Measurements from ENCODE around the gene C10orf90. TPM values are rescaled to one million over a fixed set of nuclear protein-coding genes. Genes with fewer than 3 reads are reported as not detected.

C10orf90 gene
- total RNA-seq, 2 experiments from 2014 or later: not detected

DNA sequence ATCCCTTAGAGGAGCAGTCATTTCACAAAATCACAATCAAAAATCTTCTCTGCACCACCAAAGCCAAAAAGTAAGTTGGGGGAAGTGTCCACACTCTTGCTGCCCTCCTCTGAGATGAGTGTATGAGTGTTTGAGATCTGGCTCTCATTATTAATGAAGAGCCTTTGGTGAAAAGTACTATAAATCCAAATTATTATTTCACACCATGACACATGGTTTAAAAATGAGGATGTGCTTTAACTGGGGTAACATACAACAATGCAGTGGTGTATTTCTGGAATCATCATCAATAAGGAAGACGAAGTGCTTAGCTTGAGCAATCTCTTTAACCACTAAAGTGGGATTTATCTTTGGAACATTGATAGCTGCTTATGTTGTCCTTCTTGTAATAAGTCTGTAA lies 168.1 kb downstream of the C10orf90 start:
- no peaks in the 10 kb centered on the region for H3K27me3 Mint-ChIP-seq
- no peaks in the 10 kb centered on the region for H3K4me1 Mint-ChIP-seq
- no peak overlapping the region for H3K4me3 Mint-ChIP-seq
- H3K9me3 Mint-ChIP-seq: no peaks in the 10 kb centered on the region
- H3K27ac Mint-ChIP-seq: no peak overlapping the region
- H3K36me3 Mint-ChIP-seq: no peaks in the 10 kb centered on the region
- POLR2A ChIA-PET: no interaction called here
- no peak for ATAC-seq (ENCODE audit: low read depth)
- no peak for DNase-seq

DNA sequence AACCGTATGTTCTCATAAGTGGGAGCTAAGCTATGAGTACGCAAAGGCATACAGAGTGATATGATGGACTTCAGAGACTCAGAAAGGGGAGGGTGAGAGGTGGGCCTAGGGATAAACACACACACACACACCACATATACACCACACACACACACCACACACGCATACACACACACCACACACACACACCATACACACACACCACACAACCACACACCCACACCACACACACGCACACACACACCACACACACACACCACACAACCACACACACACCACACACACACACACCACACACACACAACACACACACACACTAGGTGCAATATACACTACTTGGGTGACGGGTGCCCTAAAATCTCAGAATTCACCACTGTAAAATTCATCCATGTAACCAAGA lies 168.7 kb downstream of the C10orf90 start:
- no peak for DNase-seq

DNA sequence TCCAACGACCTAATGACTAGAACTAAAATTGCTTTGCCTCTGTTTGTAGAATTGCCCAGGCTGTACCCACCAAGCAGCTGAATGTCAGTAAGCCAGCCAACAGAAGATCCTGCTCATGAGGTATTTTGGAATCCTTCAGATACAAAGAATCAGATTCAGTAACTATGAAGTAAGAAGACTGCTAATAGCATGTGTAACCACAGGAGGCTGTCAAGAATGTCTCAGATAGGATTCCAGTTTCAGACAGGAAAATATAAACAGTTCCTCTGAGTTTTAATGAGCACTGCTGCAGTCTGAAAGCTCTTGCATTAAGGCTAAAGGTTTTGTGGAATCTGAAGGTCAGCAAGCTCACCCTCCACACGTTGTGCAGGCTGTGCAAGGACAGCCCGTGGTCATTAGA lies 169.6 kb downstream of the C10orf90 start:
- no peaks in the 10 kb centered on the region for H3K27me3 Mint-ChIP-seq
- no peaks in the 10 kb centered on the region for H3K36me3 Mint-ChIP-seq
- no peak for DNase-seq
- no peak overlapping the region for H3K4me3 Mint-ChIP-seq
- no peaks in the 10 kb centered on the region for H3K9me3 Mint-ChIP-seq
- H3K27ac Mint-ChIP-seq: no peak overlapping the region
- no peaks in the 10 kb centered on the region for H3K4me1 Mint-ChIP-seq
- ATAC-seq (ENCODE audit: low read depth): no peak
- POLR2A ChIA-PET: no interaction called here

More for the DNA sequence above, 168.7 kb downstream of the C10orf90 start:
- H3K4me3 Mint-ChIP-seq: no peak overlapping the region
- no peaks in the 10 kb centered on the region for H3K4me1 Mint-ChIP-seq
- H3K27ac Mint-ChIP-seq: no peak overlapping the region
- no peaks in the 10 kb centered on the region for H3K27me3 Mint-ChIP-seq
- H3K36me3 Mint-ChIP-seq: no peaks in the 10 kb centered on the region
- H3K9me3 Mint-ChIP-seq: no peaks in the 10 kb centered on the region
- POLR2A ChIA-PET: no interaction called here
- ATAC-seq (ENCODE audit: low read depth): no peak

DNA sequence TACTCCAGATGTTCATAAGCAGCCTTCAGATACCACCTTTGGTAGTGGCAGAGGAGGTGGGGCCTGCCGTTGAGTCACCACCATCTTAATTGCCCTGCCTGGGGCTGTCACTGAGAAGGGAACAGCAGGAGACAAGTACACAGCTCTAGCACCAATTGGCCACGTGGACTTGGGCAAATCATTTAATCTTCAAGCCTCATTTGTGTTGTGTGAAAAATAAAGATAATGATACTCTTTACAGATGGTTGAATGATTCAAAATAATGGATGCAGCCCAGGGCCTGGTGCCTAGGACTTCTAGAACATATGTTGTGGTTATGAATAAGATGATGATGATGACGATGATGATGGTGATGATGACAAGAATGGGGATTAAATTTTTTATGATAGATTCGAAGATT lies 170.3 kb downstream of the C10orf90 start:
- no peaks in the 10 kb centered on the region for H3K36me3 Mint-ChIP-seq
- H3K4me3 Mint-ChIP-seq: no peak overlapping the region

DNA sequence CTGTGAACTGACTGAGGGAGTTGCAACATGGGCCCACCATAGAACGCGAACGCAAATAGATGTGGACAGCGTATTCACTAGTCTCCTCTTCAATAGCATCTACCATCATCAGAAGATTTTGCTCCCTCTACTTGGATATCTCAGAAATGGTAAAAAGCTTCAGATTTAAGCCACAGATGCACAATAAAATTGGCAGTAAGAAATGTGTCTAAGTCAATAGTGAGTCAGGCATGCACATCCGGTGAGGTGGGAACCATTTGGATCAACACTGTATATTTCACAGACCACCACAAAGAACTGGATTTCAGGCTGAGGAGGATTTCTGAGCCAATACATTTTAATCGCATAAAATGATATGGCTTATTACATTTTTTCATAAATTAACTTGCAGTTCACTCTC lies 170.7 kb downstream of the C10orf90 start:
- DNase-seq (no peak), ATAC-seq (ENCODE audit: low read depth) (no peak)
- H3K27ac Mint-ChIP-seq: no peak overlapping the region
- no peaks in the 10 kb centered on the region for H3K9me3 Mint-ChIP-seq
- POLR2A ChIA-PET: no interaction called here
- H3K27me3 Mint-ChIP-seq: no peaks in the 10 kb centered on the region
- no peaks in the 10 kb centered on the region for H3K4me1 Mint-ChIP-seq
- no peaks in the 10 kb centered on the region for H3K36me3 Mint-ChIP-seq
- H3K4me3 Mint-ChIP-seq: no peak overlapping the region

More for the DNA sequence above, 170.3 kb downstream of the C10orf90 start:
- POLR2A ChIA-PET: no interaction called here
- H3K4me1 Mint-ChIP-seq: no peaks in the 10 kb centered on the region
- no peak overlapping the region for H3K27ac Mint-ChIP-seq
- H3K9me3 Mint-ChIP-seq: no peaks in the 10 kb centered on the region
- no peak for ATAC-seq (ENCODE audit: low read depth)
- H3K27me3 Mint-ChIP-seq: no peaks in the 10 kb centered on the region
- no peak for DNase-seq

DNA sequence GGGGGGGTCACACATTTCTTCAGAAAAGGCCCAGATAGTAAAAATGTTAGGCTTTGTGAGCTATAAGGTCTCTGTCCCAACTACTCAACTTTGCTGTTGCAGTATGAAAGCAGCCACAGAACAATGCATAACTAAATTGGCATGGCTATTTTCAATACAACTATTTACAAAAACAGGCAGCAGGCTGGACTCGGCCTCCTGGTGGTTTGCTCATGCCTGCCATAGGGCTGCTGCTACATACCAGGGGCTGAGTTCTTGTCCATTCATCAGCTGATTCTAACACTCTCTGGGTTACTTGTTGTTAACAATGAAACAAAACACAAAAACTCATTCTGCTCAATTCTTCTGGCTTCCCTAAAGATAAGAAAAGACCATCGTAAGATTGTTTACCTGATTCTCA lies 172.8 kb downstream of the C10orf90 start:
- no peaks in the 10 kb centered on the region for H3K27me3 Mint-ChIP-seq
- H3K9me3 Mint-ChIP-seq: no peaks in the 10 kb centered on the region
- no peaks in the 10 kb centered on the region for H3K4me1 Mint-ChIP-seq
- no peak overlapping the region for H3K4me3 Mint-ChIP-seq
- ATAC-seq (ENCODE audit: low read depth): no peak
- POLR2A ChIA-PET: no interaction called here
- H3K36me3 Mint-ChIP-seq: no peaks in the 10 kb centered on the region
- no peak for DNase-seq
- H3K27ac Mint-ChIP-seq: no peak overlapping the region

DNA sequence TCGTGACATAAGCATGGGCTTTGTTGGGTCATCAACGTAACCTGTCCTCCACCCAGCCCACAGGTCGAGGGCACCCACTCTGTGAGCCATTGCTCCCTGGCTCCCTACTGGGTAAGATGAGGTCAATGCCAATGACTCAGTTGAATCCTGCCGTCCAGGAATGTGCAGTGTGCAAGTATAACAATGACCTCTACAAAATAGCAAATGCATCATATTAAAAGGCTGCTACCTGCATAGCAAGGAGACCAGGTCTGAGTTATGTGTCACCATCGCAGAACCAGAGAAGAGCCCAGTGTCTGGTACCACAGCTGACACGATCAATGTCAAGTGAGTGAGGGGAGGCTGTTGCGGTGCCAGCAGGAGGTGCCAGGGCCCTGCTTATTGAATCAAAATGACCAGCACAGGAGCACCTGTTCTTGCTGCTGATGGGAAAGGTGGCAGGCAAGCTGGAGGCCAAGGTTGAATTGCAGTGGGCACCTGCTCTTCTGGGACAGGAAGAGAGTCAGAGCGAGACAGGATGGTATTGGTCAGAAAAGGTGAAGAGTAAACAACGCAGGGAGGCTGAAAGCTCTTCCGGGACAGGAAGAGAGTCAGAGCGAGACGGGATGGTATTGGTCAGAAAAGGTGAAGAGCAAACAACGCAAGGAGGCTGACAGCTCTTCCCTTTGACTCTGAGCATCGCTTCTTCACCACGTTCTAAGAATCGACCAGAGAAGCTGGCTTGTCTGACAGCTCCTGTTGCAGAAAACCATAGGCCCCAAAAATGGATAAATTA lies 173.5 kb downstream of the C10orf90 start:
- no peak for DNase-seq
- Mint-ChIP-seq H3K36me3 (no peaks in the 10 kb centered on the region), H3K4me1 (no peaks in the 10 kb centered on the region), H3K27me3 (no peaks in the 10 kb centered on the region), H3K4me3 (no peak overlapping the region), H3K27ac (no peak overlapping the region), H3K9me3 (no peaks in the 10 kb centered on the region)
- ATAC-seq (ENCODE audit: low read depth): no peak
- POLR2A ChIA-PET: no interaction called here

DNA sequence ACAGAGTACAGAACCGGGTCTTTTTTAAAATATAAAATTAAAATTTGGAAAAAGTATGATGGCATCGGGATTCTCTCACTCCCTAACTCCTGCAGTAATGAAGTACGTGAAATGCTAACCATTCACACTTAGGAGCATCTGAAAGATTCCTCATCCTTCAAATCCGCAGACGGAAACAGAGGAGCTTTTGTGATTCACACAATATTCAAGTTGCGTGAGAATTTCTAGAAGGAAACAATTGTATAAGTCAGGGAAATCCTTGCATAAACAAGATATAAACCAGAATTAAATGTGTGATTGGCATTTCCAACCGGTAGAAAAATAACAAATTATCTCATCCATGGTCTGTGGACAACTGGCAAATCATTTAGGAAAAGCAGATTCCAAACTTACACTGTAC lies 179.0 kb downstream of the C10orf90 start:
- no peaks in the 10 kb centered on the region for H3K36me3 Mint-ChIP-seq
- POLR2A ChIA-PET: no interaction called here
- no peaks in the 10 kb centered on the region for H3K4me1 Mint-ChIP-seq
- H3K9me3 Mint-ChIP-seq: no peaks in the 10 kb centered on the region
- no peak for ATAC-seq (ENCODE audit: low read depth)
- no peak for DNase-seq
- no peak overlapping the region for H3K4me3 Mint-ChIP-seq
- H3K27me3 Mint-ChIP-seq: no peaks in the 10 kb centered on the region
- H3K27ac Mint-ChIP-seq: no peak overlapping the region

DNA sequence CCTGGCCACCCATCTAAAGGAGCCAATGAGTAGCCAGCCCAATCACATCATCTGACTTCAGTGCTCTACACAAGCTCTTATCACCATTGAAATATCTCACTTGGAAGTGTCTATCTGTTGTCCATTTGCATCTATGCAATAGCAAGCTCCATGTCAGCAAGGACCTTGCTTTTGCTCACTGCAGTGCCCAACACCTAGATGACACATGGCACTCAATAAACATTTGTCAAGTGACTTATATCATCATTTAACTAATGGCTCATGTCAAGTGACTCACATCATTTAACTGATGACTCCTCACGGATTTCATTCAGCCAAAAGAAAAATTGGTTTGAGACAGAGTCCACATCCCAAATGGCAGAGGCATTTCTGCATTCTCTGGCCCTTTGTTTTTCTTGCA lies 189.3 kb downstream of the C10orf90 start:
- Mint-ChIP-seq H3K27me3 (no peaks in the 10 kb centered on the region), H3K4me3 (no peak overlapping the region)
- POLR2A ChIA-PET: no interaction called here

DNA sequence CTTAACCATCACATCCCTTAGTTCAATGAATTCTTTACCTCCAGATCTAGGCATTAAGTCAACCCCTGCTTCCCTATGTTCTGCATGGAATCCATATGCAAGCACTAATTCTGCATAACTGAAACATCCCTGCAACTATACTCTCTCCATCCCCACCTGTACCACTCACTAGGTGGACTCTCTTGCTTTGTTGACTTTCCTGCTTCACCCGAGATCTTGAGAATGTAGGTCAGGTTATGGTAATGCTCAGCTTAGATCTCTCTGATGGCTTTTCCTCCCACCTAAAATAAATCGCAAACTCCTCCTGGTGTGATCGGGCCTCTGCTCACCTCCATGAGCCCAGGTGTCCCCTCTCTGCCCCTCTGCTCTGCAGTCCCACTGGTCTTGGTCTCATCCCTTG lies 189.8 kb downstream of the C10orf90 start:
- Mint-ChIP-seq H3K36me3 (no peaks in the 10 kb centered on the region), H3K4me1 (no peaks in the 10 kb centered on the region), H3K4me3 (no peak overlapping the region), H3K9me3 (no peaks in the 10 kb centered on the region), H3K27me3 (no peaks in the 10 kb centered on the region), H3K27ac (no peak overlapping the region)
- no peak for DNase-seq
- ATAC-seq (ENCODE audit: low read depth): no peak
- POLR2A ChIA-PET: no interaction called here

More for the DNA sequence above, 189.3 kb downstream of the C10orf90 start:
- DNase-seq: no peak
- Mint-ChIP-seq H3K27ac (no peak overlapping the region), H3K9me3 (no peaks in the 10 kb centered on the region), H3K4me1 (no peaks in the 10 kb centered on the region), H3K36me3 (no peaks in the 10 kb centered on the region)
- ATAC-seq (ENCODE audit: low read depth): no peak

DNA sequence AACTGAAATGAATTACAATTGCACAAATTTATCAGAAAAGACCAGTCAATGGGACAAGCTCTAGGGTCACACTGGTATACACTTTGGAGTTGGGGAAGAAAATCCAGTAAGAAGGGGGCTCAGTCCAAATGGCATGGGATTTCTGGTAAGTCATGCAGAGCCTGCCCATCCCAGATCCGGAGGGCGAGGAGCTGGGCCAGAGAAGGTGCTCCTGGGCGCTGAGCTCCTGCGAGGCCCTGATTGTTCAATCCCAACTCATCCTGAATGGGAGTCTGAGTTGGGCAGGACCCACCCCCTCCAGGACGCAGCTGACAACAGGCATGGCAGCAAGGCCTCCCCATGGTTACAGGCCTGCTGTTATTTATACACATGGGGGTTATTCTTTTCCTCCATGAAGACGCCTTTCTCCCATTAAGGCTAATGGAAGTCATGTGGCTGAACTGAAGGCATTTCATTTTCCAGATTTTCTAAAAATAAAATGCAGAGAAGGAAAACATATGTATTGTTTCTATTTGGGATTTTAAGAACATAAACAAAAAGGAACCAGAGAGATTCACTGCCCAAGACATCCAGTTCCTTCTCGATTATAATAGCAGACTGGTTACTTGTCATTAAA lies 191.1 kb downstream of the C10orf90 start:
- no peaks in the 10 kb centered on the region for H3K9me3 Mint-ChIP-seq
- DNase-seq (no peak), ATAC-seq (ENCODE audit: low read depth) (no peak)
- no peaks in the 10 kb centered on the region for H3K27me3 Mint-ChIP-seq
- H3K27ac Mint-ChIP-seq: no peak overlapping the region
- H3K4me3 Mint-ChIP-seq: no peak overlapping the region
- no peaks in the 10 kb centered on the region for H3K4me1 Mint-ChIP-seq
- no peaks in the 10 kb centered on the region for H3K36me3 Mint-ChIP-seq
- POLR2A ChIA-PET: no interaction called here

DNA sequence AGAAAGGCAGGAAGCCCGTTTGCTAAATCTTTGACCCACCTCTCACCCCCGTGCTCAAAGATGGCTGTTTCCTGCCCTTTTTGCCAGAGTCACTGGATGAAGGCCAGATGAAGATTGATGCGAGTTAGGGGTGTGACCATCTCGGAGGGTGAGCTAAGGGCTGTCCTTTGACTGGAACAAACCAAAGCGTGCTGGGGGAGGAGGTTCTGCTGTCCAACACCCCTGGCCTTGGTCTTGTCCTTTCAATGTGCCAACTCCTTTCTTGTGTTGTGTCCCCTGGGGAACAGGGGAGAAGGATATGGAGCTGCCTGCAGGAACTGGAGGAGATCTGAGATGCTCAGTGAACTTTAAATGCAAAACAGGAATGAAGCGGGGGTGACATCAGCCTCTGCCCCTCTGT lies 191.9 kb downstream of the C10orf90 start:
- H3K36me3 Mint-ChIP-seq: no peaks in the 10 kb centered on the region
- ATAC-seq (ENCODE audit: low read depth) (no peak), DNase-seq (no peak)
- no peaks in the 10 kb centered on the region for H3K4me1 Mint-ChIP-seq
- no peaks in the 10 kb centered on the region for H3K27me3 Mint-ChIP-seq
- H3K4me3 Mint-ChIP-seq: no peak overlapping the region
- H3K9me3 Mint-ChIP-seq: no peaks in the 10 kb centered on the region
- no peak overlapping the region for H3K27ac Mint-ChIP-seq
- POLR2A ChIA-PET: no interaction called here

DNA sequence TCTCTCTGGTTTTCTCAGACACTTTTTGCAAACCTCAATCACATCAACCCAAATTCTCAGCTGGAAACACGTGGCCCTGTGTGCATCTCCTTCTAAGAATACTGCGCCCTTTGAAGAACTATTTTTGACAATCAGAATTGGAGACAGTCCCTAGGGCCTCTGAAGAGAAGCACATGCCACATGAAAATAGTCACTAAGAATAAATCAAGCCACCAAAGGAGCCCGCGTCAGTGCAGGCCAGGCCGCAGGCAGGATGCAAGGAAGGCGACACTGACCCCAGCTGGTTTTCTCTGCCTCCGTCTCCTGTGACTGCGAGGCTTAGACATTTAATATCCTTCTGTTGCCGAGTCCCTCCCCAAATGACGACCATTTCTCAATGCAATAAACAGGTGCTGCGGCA lies 194.2 kb downstream of the C10orf90 start:
- POLR2A ChIA-PET: no interaction called here
- Mint-ChIP-seq H3K27me3 (no peaks in the 10 kb centered on the region), H3K9me3 (no peaks in the 10 kb centered on the region), H3K4me1 (no peaks in the 10 kb centered on the region), H3K36me3 (no peaks in the 10 kb centered on the region), H3K27ac (no peak overlapping the region), H3K4me3 (no peak overlapping the region)
- DNase-seq (no peak), ATAC-seq (ENCODE audit: low read depth) (no peak)

DNA sequence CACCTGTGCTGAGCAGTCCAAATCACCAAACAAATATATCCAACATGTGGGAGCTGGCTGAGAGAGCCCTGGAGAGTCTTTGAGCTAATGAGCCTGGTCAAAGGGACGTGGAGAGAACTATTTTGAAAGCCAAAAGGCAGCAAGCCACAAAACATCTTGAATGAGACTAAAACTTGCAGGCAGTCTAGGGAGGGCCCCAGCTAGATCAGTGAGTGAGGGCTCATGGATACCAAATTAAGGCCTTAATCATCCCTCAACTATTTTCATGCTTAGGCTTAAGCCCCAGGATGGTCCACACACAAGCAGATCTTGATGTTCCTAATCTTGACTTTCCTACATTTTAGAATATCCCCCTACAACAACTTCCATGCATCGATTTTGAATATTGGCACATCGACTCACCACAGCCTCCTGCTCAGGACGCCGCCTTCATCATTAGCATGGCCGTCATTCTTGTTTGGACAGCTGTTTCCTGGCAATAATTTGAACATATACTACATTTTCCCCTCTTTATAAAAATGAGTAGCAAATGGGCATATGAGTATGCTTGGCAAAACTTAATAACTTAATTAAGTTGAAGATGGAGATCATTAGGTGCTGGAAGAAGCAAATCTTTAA lies 195.3 kb downstream of the C10orf90 start:
- H3K27me3 Mint-ChIP-seq: peaks cover 6% of the 10 kb centered on the region
- H3K4me1 Mint-ChIP-seq: no peaks in the 10 kb centered on the region
- no peaks in the 10 kb centered on the region for H3K36me3 Mint-ChIP-seq
- ATAC-seq (ENCODE audit: low read depth): no peak
- POLR2A ChIA-PET: no interaction called here
- H3K4me3 Mint-ChIP-seq: no peak overlapping the region
- DNase-seq: no peak
- no peaks in the 10 kb centered on the region for H3K9me3 Mint-ChIP-seq
- H3K27ac Mint-ChIP-seq: no peak overlapping the region
